Measurements from ENCODE around the gene THSD7A. TPM values are rescaled to one million over a fixed set of nuclear protein-coding genes. Genes with fewer than 3 reads are reported as not detected.

The THSD7A gene
- total and polyA plus RNA-seq, 10 of the 15 experiments (the other 5 are each of a cell fraction or from before 2014, with no cell fraction given) = 0.03 to 0.09 (median 0.03) TPM; not detected in 7

DNA sequence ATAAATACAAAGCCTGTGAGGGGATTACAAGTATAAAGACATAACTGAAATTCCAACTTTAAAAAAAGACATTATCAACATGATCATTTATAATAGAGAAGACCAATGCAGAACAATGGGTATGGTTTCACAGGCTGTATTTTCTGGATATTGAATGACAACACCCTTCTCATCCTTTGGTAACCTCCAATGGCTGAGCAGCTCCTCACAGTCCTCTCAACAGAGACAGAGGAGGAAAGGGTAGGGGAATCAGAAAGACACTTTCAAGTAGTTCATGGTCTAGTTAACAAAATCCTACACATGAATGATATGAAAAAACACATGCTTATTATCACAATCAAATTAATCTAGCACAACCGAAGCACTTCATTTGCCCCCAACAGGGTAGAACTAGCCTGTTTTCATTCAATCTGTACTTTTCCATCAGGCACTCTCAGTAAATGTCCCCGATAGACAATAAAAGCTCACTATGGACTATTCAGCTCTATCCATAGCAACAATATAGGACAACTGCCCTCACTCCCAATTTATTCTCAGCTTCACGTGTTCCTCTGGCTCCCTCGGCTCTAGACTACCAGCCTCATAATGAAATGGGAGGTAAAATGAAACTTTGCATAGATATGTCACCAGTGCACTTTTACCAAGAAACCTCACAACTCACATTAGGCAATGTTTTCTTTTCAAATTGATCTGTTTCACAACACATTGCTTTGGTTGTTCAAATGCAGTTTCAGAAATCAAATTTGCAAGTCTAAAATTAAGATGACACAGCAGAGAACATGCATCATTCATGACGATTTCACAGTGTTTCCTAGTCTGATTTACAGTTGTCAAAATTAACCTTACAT lies 211.4 kb downstream of the THSD7A start:
- in situ Hi-C loops (cut with MboI) = no loop called here
- Histone ChIP-seq H2AFZ (ENCODE audit: control insufficient read depth, low read depth, low read length) (no peak overlapping the region), H3K4me1 (ENCODE audit: control insufficient read depth, insufficient read depth, low read length) (no peaks in the 10 kb centered on the region), H3K36me3 (ENCODE audit: control insufficient read depth in 2 of 2, insufficient read depth in 2 of 2, low read length in 1 of 2) (no peaks in the 10 kb centered on the region), H3K9me3 (replicated peaks; ENCODE audit: control insufficient read depth, insufficient read depth, low read length) (no peaks in the 10 kb centered on the region), H3K79me2 (ENCODE audit: control insufficient read depth, insufficient read depth, low read length) (no peaks in the 10 kb centered on the region), H3K27ac (ENCODE audit: control insufficient read depth, insufficient read depth) (no peak overlapping the region), H3K9ac (ENCODE audit: control insufficient read depth, insufficient read depth, low read length) (no peak overlapping the region), H4K20me1 (ENCODE audit: control insufficient read depth, insufficient read depth) (no peaks in the 10 kb centered on the region), H3K4me3 (no peak overlapping the region), H3K27me3 (replicated peaks in 1 of 2; ENCODE audit: control insufficient read depth in 2 of 2, insufficient read depth in 2 of 2, low read length in 1 of 2) (no peaks in the 10 kb centered on the region), H3K4me2 (ENCODE audit: control insufficient read depth, insufficient read depth) (no peak overlapping the region)
- TF ChIP-seq, protein P1, sequence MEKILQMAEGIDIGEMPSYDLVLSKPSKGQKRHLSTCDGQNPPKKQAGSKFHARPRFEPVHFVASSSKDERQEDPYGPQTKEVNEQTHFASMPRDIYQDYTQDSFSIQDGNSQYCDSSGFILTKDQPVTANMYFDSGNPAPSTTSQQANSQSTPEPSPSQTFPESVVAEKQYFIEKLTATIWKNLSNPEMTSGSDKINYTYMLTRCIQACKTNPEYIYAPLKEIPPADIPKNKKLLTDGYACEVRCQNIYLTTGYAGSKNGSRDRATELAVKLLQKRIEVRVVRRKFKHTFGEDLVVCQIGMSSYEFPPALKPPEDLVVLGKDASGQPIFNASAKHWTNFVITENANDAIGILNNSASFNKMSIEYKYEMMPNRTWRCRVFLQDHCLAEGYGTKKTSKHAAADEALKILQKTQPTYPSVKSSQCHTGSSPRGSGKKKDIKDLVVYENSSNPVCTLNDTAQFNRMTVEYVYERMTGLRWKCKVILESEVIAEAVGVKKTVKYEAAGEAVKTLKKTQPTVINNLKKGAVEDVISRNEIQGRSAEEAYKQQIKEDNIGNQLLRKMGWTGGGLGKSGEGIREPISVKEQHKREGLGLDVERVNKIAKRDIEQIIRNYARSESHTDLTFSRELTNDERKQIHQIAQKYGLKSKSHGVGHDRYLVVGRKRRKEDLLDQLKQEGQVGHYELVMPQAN (conservative IDR thresholded peaks at IDR 0.05) = no peak
- TF ChIP-seq RELA (IDR thresholded peaks at IDR 0.05; ENCODE audit: borderline replicate concordance, partially characterized antibody) (no peak), BACH1 (IDR thresholded peaks at IDR 0.05; ENCODE audit: borderline replicate concordance) (no peak), SIN3A (IDR thresholded peaks at IDR 0.05; ENCODE audit: low read depth, low read length) (no peak), IRF4 (IDR thresholded peaks at IDR 0.05; ENCODE audit: low read depth, low read length) (no peak), IRF5 (IDR thresholded peaks at IDR 0.05; ENCODE audit: borderline replicate concordance) (no peak), HDAC2 (IDR thresholded peaks at IDR 0.05) (no peak), ZNF274 (IDR thresholded peaks at IDR 0.05; ENCODE audit: insufficient read depth, insufficient read length) (no peak), CHD2 (IDR thresholded peaks at IDR 0.05; ENCODE audit: borderline replicate concordance, low read depth, low read length) (no peak), CREM (IDR thresholded peaks at IDR 0.05; ENCODE audit: low read depth) (no peak), MEF2A (IDR thresholded peaks at IDR 0.05; ENCODE audit: insufficient read depth, low read depth, low read length) (no peak)
- ChIA-PET POLR2A (no interaction called here), SMC1A (ENCODE audit: uncharacterized antibody, unreplicated experiment) (no interaction called here), RAD21 (ENCODE audit: unreplicated experiment) (no interaction called here), CTCF (no interaction called here)
- no TSS peak for BruUV-seq (replicated peaks)
- DNase-seq (ENCODE audit: low read depth, low spot score) = no peak
- 22% methylated on average over 5 of the region's 5 CpGs for WGBS (ENCODE audit: insufficient coverage, insufficient replicate concordance, low lambda C conversion rate, missing lambda C conversion rate)
- intact Hi-C loops (cut with micrococcal nuclease; ENCODE audit: unreplicated experiment) = no loop called here
- peak; percentile 64 for FAIRE-seq
- no peak; the same call in 1 of the 3 replicates for ATAC-seq
